ENCODE measurements around the gene DECR2. TPM values are rescaled to one million over a fixed set of nuclear protein-coding genes. Genes with fewer than 3 reads are reported as not detected.

The DECR2 gene
- total RNA-seq, 1 donor from 2014 or later = 15.1 TPM

DNA sequence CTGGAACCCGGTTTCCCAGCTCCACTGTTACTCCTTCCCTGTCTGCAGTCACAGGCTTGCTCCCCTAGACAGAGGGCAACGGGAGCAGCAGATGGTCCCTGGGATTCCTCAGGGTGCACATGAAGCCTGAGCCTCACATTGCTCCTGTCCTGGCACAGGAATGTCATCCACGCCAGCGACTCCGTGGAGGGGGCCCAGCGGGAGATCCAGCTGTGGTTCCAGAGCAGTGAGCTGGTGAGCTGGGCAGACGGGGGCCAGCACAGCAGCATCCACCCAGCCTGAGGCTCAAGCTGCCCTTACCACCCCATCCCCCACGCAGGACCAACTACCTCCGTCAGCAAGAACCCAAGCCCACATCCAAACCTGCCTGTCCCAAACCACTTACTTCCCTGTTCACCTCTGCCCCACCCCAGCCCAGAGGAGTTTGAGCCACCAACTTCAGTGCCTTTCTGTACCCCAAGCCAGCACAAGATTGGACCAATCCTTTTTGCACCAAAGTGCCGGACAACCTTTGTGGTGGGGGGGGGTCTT is 1.6 kb upstream of the DECR2 start:
- no peak for DNase-seq (ENCODE audit: low read depth)
- Histone ChIP-seq H3K27me3 (ENCODE audit: control insufficient read depth, insufficient read depth, low read length) (no peaks in the 10 kb centered on the region), H3K4me3 (ENCODE audit: low read depth, low read length) (no peak overlapping the region), H3K36me3 (ENCODE audit: control insufficient read depth, insufficient read depth, low read length) (no peaks in the 10 kb centered on the region)
- TF ChIP-seq, protein P1, sequence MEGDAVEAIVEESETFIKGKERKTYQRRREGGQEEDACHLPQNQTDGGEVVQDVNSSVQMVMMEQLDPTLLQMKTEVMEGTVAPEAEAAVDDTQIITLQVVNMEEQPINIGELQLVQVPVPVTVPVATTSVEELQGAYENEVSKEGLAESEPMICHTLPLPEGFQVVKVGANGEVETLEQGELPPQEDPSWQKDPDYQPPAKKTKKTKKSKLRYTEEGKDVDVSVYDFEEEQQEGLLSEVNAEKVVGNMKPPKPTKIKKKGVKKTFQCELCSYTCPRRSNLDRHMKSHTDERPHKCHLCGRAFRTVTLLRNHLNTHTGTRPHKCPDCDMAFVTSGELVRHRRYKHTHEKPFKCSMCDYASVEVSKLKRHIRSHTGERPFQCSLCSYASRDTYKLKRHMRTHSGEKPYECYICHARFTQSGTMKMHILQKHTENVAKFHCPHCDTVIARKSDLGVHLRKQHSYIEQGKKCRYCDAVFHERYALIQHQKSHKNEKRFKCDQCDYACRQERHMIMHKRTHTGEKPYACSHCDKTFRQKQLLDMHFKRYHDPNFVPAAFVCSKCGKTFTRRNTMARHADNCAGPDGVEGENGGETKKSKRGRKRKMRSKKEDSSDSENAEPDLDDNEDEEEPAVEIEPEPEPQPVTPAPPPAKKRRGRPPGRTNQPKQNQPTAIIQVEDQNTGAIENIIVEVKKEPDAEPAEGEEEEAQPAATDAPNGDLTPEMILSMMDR (IDR thresholded peaks at IDR 0.05; ENCODE audit: insufficient read depth, low read length, poor library complexity, severe bottlenecking) = no peak

DNA sequence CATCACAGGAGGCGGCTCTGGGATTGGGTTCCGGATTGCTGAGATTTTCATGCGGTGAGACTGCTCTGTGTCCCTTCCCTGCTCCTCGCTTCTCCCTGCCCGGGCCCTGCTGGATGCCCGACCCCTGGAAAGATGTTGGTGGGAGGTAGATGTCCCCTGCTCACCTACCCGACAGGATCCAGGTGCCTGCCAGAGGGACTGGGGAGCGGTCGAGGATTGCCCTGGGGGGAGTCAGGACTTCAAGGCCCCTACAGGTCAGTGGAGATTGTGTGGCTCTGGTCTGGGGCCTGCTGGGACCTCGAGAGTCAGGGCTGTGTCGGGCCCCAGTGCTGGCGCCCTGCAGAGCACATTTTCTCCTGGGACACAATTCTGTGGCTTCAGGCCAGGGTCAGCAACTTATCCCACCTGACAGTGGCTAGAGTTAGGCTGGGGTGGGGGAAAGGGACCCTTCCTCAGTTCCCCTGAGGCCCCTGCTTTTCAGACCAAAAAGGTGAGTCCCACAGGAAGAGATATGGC is 3.3 kb downstream of the DECR2 start:
- no peaks in the 10 kb centered on the region for H3K27me3 ChIP-seq (ENCODE audit: control insufficient read depth, insufficient read depth, low read length)
- TF ChIP-seq, protein P1 (IDR thresholded peaks at IDR 0.05; ENCODE audit: insufficient read depth, low read length, poor library complexity, severe bottlenecking) = no peak
- DNase-seq (ENCODE audit: low read depth) = no peak
- H3K36me3 ChIP-seq (ENCODE audit: control insufficient read depth, insufficient read depth, low read length) = no peaks in the 10 kb centered on the region
- no peak overlapping the region for H3K4me3 ChIP-seq (ENCODE audit: low read depth, low read length)

DNA sequence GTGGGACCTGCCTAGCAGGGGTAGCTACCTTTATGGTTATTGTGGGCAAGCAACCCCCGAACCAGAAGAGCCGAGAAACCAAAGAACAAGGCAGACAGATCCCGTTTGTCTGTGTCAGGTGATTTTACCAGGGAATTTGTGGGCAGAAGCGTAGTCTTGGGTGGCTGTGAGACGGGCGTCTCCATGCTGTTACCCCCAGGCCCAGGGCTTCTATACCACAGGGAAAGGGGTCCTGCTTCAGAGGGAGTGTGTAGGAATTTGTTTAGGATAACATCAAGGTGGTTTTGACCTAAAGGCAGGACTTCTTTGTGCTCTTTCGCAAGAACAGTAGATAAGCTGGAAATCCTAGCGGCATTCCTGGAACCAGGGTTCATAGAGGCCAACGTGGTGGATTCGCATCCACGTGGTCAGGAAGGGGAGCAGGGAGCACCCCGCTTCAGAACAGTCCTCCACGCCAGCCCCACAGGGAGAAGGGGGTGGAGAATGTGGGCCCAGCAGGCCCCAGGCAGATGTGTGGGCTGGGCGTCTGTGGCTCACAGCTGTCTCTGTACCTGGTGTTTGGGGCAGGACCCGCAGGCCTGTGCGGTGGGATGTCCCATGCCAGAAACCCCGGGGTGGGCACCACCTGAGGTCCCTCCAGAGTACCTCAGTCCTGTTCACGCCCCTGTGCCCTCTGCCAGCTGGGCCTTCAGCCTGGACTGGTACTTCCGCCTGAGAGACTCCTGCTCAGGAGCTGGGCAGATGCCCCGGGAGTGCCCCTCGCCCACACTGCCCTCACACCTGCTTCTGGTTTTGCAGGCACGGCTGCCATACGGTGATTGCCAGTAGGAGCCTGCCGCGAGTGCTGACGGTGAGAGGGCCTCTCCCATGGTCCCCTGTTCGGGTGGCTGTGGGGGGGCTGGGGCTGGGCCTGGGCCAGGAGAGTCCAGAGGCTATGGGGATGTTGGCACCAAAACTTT is 4.1 kb downstream of the DECR2 start:
- H3K4me3 ChIP-seq (ENCODE audit: low read depth, low read length) = no peak overlapping the region
- H3K36me3 ChIP-seq (ENCODE audit: control insufficient read depth, insufficient read depth, low read length) = no peaks in the 10 kb centered on the region
- no peak for DNase-seq (ENCODE audit: low read depth)
- TF ChIP-seq, protein P1 (IDR thresholded peaks at IDR 0.05; ENCODE audit: insufficient read depth, low read length, poor library complexity, severe bottlenecking) = no peak
- no peaks in the 10 kb centered on the region for H3K27me3 ChIP-seq (ENCODE audit: control insufficient read depth, insufficient read depth, low read length)

DNA sequence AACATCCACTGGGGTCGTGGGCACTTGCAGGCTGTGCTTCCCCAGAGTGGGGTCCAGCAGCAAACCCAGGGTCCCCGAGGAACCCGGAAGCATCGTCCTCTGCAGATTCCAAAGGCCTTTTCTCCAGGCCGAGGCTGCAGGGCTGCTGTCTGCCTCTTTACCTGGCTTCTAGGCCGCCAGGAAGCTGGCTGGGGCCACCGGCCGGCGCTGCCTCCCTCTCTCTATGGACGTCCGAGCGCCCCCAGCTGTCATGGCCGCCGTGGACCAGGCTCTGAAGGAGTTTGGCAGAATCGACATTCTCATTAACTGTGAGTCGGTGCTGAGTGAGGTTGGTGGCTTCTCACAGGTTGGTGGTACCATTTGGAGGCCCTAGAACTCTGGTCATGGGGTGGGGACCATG is 5.6 kb downstream of the DECR2 start:
- Histone ChIP-seq H3K36me3 (ENCODE audit: control insufficient read depth, insufficient read depth, low read length) (no peaks in the 10 kb centered on the region), H3K4me3 (ENCODE audit: low read depth, low read length) (no peak overlapping the region), H3K27me3 (ENCODE audit: control insufficient read depth, insufficient read depth, low read length) (no peaks in the 10 kb centered on the region)
- no peak for DNase-seq (ENCODE audit: low read depth)
- TF ChIP-seq, protein P1 (IDR thresholded peaks at IDR 0.05; ENCODE audit: insufficient read depth, low read length, poor library complexity, severe bottlenecking) = no peak

DNA sequence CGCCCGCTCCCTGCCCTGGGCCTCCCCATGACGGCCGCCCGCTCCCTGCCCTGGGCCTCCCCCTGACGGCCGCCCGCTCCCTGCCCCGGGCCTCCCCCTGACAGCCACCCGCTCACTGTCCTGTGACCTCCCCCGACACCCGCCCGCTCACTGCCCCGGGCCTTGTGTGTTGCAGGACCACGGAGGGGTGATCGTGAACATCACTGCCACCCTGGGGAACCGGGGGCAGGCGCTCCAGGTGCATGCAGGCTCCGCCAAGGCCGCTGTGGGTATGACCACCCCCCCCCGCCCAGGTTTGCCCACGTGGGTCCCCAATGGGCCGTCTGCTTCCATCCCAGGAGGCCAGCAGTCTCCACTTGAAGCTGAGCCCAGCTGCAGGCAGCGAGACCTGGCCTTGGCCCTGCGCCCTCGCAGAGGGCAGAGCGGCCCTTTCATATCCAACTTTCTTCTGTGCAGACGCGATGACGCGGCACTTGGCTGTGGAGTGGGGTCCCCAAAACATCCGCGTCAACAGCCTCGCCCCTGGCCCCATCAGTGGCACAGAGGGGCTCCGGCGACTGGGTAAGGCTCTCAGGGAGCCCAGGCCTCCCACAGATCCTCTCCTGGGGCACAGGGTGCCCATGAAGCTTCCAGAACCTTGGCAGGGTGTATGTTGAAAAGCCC is 9.0 kb downstream of the DECR2 start:
- no peaks in the 10 kb centered on the region for H3K36me3 ChIP-seq (ENCODE audit: control insufficient read depth, insufficient read depth, low read length)
- TF ChIP-seq, protein P1 (IDR thresholded peaks at IDR 0.05; ENCODE audit: insufficient read depth, low read length, poor library complexity, severe bottlenecking) = no peak
- no peaks in the 10 kb centered on the region for H3K27me3 ChIP-seq (ENCODE audit: control insufficient read depth, insufficient read depth, low read length)
- no peak for DNase-seq (ENCODE audit: low read depth)
- no peak overlapping the region for H3K4me3 ChIP-seq (ENCODE audit: low read depth, low read length)

Measured in kidney epithelial cell (primary cell).